Naive thymus-derived CD4-positive, alpha-beta T cell (primary cell): ENCODE data around the gene FRMPD4. TPM values are rescaled to one million over a fixed set of nuclear protein-coding genes. Genes with fewer than 3 reads are reported as not detected.
"Not testable (repeated sequence)": the region's sequence is repeated elsewhere in the genome, so short reads cannot be mapped to it uniquely, and the experiment has no call there.

Experiments used
- ATAC-seq: fragments of 150-1000 bp; cut with Tn5 transposase; 2 replicates; pipeline ENCODE4 v1.10.0; 2021; ENCODE audit warnings: mild to moderate bottlenecking, moderate library complexity
- CTCF ChIA-PET: fragments of 350-600 bp; sonication (Branson Sonifier 250); formaldehyde crosslinking; loops from one replicate; lab custom pipeline; 2021; ENCODE audit warnings: antibody characterized with exemption; lab: Charles Lee
- POLR2A ChIA-PET: fragments of 350-600 bp; sonication (Branson Sonifier 250); formaldehyde crosslinking; loops from one replicate; lab custom pipeline; 2021; ENCODE audit warnings: antibody characterized with exemption, inconsistent platforms; lab: Charles Lee
- DNase-seq, 9 donors: peaks; one replicate each; pipeline versions ENCODE4 v3.0.0 to v3.0.0-alpha.2; 2020 to 2022; ENCODE audit warnings: mixed read lengths in 1 of 9
- H3K27ac ChIP-seq: one replicate; pipeline ENCODE4 v1.7.0; 2013; ENCODE audit warnings: mild to moderate bottlenecking, low read depth, low read length, moderate library complexity
- H3K27me3 ChIP-seq, 2 donors: one replicate each; pipeline ENCODE4 v1.7.0; 2013; ENCODE audit warnings: low read length in 2 of 2, mild to moderate bottlenecking in 2 of 2, moderate library complexity in 2 of 2; ENCODE audit not compliant: control insufficient read depth in 2 of 2, insufficient read depth in 2 of 2
- H3K36me3 ChIP-seq, 3 experiments: 1 replicate in 2 of 3; 2 replicates in 1 of 3; pipeline ENCODE4 v1.7.0; 2013; ENCODE audit warnings: low read length in 3 of 3, mild to moderate bottlenecking in 3 of 3, moderate library complexity in 1 of 3; ENCODE audit not compliant: insufficient read depth in 3 of 3, control insufficient read depth in 2 of 3
- H3K4me1 ChIP-seq, 2 donors: one replicate each; pipeline ENCODE4 v1.7.0; 2013; ENCODE audit warnings: low read length in 2 of 2, mild to moderate bottlenecking in 2 of 2, moderate library complexity in 1 of 2; ENCODE audit not compliant: control insufficient read depth in 2 of 2, insufficient read depth in 2 of 2
- H3K4me3 ChIP-seq: 2 replicates; pipeline ENCODE4 v1.7.0; 2013; ENCODE audit warnings: mild to moderate bottlenecking, low read length
- H3K9me3 ChIP-seq, 3 experiments: 1 replicate in 2 of 3; 2 replicates in 1 of 3; pipeline ENCODE4 v1.7.0; 2013; ENCODE audit warnings: low read length in 3 of 3; ENCODE audit not compliant: control insufficient read depth in 2 of 3
- H3K27ac Mint-ChIP-seq, 9 donors: one replicate each; pipeline ENCODE4 v1.8.0; 2020 to 2022; ENCODE audit warnings: mixed read lengths in 9 of 9, mild to moderate bottlenecking in 8 of 9, moderate library complexity in 5 of 9, inconsistent platforms in 2 of 9
- H3K27me3 Mint-ChIP-seq, 5 donors: one replicate each; pipeline ENCODE4 v1.8.0; 2021 to 2022; ENCODE audit warnings: mixed read lengths in 5 of 5, mild to moderate bottlenecking in 1 of 5
- H3K36me3 Mint-ChIP-seq, 5 donors: one replicate each; pipeline ENCODE4 v1.8.0; 2020 to 2022; ENCODE audit warnings: mixed read lengths in 5 of 5, mild to moderate bottlenecking in 3 of 5, inconsistent platforms in 1 of 5
- H3K4me1 Mint-ChIP-seq, 7 donors: one replicate each; pipeline ENCODE4 v1.8.0; 2020 to 2022; ENCODE audit warnings: mixed read lengths in 7 of 7, mild to moderate bottlenecking in 3 of 7, inconsistent platforms in 1 of 7
- H3K4me3 Mint-ChIP-seq, 10 donors: one replicate each; pipeline ENCODE4 v1.8.0; 2020 to 2022; ENCODE audit warnings: mild to moderate bottlenecking in 10 of 10, mixed read lengths in 10 of 10, moderate library complexity in 6 of 10, inconsistent platforms in 2 of 10
- H3K9me3 Mint-ChIP-seq, 11 donors: one replicate each; pipeline ENCODE4 v1.8.0; 2020 to 2022; ENCODE audit warnings: mixed read lengths in 11 of 11, mild to moderate bottlenecking in 4 of 11, inconsistent platforms in 1 of 11, moderate library complexity in 1 of 11
- intact Hi-C, 2 donors: fragments of 100-400 bp; cut with micrococcal nuclease; formaldehyde crosslinking; loops; one replicate each; pipeline ENCODE4 v1.15.1; 2023
- polyA plus RNA-seq, 2 donors: library from polyadenylated mRNA; unstranded; fragments of 300-500 nt; fragmentation: Illumina TruSeq; gene quantifications; one replicate each; pipeline ENCODE4 v1.2.3, GENCODE V29; 2021
- total RNA-seq, 6 experiments: library from RNA in 5 of 6; stranded (reverse) in 5 of 6; gene quantifications; 1 replicate in 5 of 6; 2 replicates in 1 of 6; pipeline ENCODE4 v1.2.3 and lab custom pipeline; 2021 to 2026

The FRMPD4 gene
- total and polyA plus RNA-seq, 7 experiments from 2014 or later, result not detected

DNA sequence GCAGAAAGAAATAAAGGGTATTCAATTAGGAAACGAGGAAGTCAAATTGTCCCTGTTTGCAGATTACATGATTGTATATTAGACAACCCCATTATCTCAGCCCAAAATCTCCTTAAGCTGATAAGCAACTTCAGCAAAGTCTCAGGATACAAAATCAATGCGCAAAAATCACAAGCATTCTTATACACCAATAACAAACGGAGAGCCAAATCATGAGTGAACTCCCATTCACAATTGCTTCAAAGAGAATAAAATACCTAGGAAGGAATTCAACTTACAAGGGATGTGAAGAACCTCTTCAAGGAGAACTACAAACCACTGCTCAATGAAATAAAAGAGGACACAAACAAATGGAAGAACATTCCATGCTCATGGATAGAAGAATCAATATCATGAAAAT lies 404.0 kb downstream of the FRMPD4 start:
- H3K27me3 Mint-ChIP-seq, intact Hi-C loops, DNase-seq: not testable (repeated sequence)

DNA sequence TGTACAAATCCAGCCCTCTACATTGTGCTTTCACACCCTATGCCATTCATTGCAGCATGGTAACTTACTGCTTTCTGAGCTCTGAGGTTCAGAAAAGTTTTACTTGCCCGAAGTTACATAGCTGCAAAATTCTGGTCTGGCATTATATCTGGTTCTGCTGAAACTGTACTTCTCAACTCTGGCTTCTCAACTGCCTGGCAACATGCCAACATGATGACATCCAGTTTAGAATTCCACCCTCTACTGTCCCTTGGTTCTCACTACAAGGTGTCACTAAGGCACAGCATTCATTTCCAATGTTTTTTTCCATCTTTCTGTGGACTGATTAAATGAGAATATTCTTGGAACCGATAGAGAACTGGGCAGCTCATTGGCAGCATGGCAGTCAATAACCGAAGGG lies 410.1 kb downstream of the FRMPD4 start:
- H3K4me3 Mint-ChIP-seq, result no peak overlapping the region
- H3K27me3 Mint-ChIP-seq, result no peaks in the 10 kb centered on the region
- intact Hi-C loops, result no loop called here
- Histone ChIP-seq H3K27ac (no peak overlapping the region), H3K27me3 (no peaks in the 10 kb centered on the region), H3K36me3 (no peaks in the 10 kb centered on the region), H3K4me3 (no peak overlapping the region), H3K9me3 (no peaks in the 10 kb centered on the region), H3K4me1 (no peaks in the 10 kb centered on the region)
- no peaks in the 10 kb centered on the region for H3K4me1 Mint-ChIP-seq
- no peak overlapping the region for H3K27ac Mint-ChIP-seq
- ChIA-PET CTCF (no interaction called here), POLR2A (no interaction called here)
- no peak for ATAC-seq
- H3K9me3 Mint-ChIP-seq, result peaks cover 0 to 14% (median 0%) of the 10 kb centered on the region in 11 donors
- no peaks in the 10 kb centered on the region for H3K36me3 Mint-ChIP-seq
- DNase-seq, result no peak

More for the DNA sequence above, 404.0 kb downstream of the FRMPD4 start:
- H3K4me1 ChIP-seq, H3K4me1 Mint-ChIP-seq, H3K36me3 ChIP-seq, H3K4me3 Mint-ChIP-seq, H3K27me3 ChIP-seq, POLR2A ChIA-PET, H3K36me3 Mint-ChIP-seq, CTCF ChIA-PET, H3K27ac Mint-ChIP-seq, H3K4me3 ChIP-seq, H3K9me3 ChIP-seq, ATAC-seq, H3K27ac ChIP-seq: not testable (repeated sequence)
- peaks cover 0 to 14% (median 3%) of the 10 kb centered on the region in 11 donors for H3K9me3 Mint-ChIP-seq

DNA sequence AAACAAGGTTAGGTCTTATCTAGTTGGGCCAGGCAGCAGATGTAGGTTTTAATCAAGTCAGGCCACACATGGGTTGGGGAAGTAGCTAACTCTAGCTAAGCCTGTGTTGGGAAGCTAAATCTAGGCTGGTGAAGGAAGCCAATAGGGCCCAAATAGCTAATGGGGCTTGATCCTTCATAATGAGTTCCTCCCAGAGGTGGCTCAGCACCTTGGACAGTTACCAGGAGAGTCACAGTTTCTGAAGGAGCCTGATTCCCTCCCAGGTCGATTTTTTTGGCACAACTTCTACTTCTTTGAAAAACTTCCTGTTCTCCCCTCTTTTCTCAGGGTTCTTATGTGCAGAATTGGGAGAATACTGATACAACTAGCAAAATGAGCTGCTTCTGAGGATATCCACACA lies 410.5 kb downstream of the FRMPD4 start:
- DNase-seq, result no peak
- intact Hi-C loops, result no loop called here

DNA sequence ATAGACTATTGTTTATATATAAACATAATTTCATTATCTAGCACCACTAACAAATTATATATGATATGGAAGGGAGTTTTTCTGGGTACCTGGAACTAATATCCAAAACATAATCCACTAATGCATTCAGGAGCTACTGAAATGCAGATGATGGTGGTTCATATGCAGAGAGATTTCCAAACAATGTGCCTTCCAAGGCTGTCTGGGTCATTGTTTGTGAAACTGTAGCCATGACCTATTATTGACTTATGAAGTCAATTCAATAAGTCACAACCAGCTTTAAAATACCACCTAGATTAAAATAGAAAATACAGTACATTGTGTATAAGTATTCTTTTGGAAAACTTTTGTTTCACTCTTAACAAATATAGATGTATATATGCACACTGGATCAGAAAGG lies 415.9 kb downstream of the FRMPD4 start:
- no peak overlapping the region for H3K4me3 Mint-ChIP-seq
- no peak for ATAC-seq
- ChIA-PET POLR2A (no interaction called here), CTCF (no interaction called here)
- H3K36me3 ChIP-seq, result no peaks in the 10 kb centered on the region
- H3K27ac Mint-ChIP-seq, result no peak overlapping the region
- peaks cover 0 to 3% (median 0%) of the 10 kb centered on the region in 11 donors for H3K9me3 Mint-ChIP-seq
- H3K4me3 ChIP-seq, result no peak overlapping the region
- H3K4me1 ChIP-seq, result no peaks in the 10 kb centered on the region
- no peaks in the 10 kb centered on the region for H3K9me3 ChIP-seq
- no peaks in the 10 kb centered on the region for H3K27me3 ChIP-seq
- H3K36me3 Mint-ChIP-seq, result no peaks in the 10 kb centered on the region
- no peaks in the 10 kb centered on the region for H3K27me3 Mint-ChIP-seq
- no peak for DNase-seq
- no peaks in the 10 kb centered on the region for H3K4me1 Mint-ChIP-seq
- H3K27ac ChIP-seq, result no peak overlapping the region
- intact Hi-C loops, result no loop called here

More for the DNA sequence above, 410.5 kb downstream of the FRMPD4 start:
- Mint-ChIP-seq H3K36me3 (no peaks in the 10 kb centered on the region), H3K4me3 (no peak overlapping the region), H3K4me1 (no peaks in the 10 kb centered on the region), H3K27ac (no peak overlapping the region), H3K9me3 (peaks cover 0 to 14% (median 0%) of the 10 kb centered on the region in 11 donors), H3K27me3 (no peaks in the 10 kb centered on the region)
- Histone ChIP-seq H3K4me3 (no peak overlapping the region), H3K9me3 (no peaks in the 10 kb centered on the region), H3K27ac (no peak overlapping the region), H3K27me3 (no peaks in the 10 kb centered on the region), H3K36me3 (no peaks in the 10 kb centered on the region), H3K4me1 (no peaks in the 10 kb centered on the region)
- ChIA-PET POLR2A (no interaction called here), CTCF (no interaction called here)
- no peak for ATAC-seq

DNA sequence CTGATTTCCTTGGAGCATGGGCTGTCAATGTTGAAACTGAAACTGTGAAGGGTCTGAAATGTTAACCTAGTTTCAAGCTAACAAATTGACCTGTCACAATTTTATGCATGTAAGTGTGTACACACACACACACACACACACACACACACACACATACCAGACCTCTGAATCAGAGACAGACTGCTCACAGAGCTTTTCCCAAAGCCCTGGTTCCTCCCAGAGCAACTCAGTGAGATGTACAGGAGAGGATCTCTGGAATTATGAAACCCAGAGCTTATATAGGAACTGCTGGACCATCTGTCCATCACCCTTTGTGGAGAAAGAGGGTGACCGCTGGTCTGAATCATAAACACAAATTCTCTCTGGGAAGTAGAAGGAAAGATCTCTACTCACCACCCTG lies 424.8 kb downstream of the FRMPD4 start:
- no peaks in the 10 kb centered on the region for H3K27me3 Mint-ChIP-seq
- H3K4me3 ChIP-seq, result no peak overlapping the region
- no peaks in the 10 kb centered on the region for H3K4me1 Mint-ChIP-seq
- CTCF ChIA-PET, result no interaction called here
- no peaks in the 10 kb centered on the region for H3K36me3 ChIP-seq
- H3K9me3 Mint-ChIP-seq, result peaks cover 0 to 1% (median 0%) of the 10 kb centered on the region in 11 donors
- no peak overlapping the region for H3K4me3 Mint-ChIP-seq
- intact Hi-C loops, result no loop called here
- H3K4me1 ChIP-seq, result no peaks in the 10 kb centered on the region
- no peak overlapping the region for H3K27ac ChIP-seq
- POLR2A ChIA-PET, result no interaction called here
- ATAC-seq, result no peak
- no peak for DNase-seq
- H3K36me3 Mint-ChIP-seq, result no peaks in the 10 kb centered on the region
- H3K27me3 ChIP-seq, result no peaks in the 10 kb centered on the region
- no peaks in the 10 kb centered on the region for H3K9me3 ChIP-seq
- no peak overlapping the region for H3K27ac Mint-ChIP-seq

DNA sequence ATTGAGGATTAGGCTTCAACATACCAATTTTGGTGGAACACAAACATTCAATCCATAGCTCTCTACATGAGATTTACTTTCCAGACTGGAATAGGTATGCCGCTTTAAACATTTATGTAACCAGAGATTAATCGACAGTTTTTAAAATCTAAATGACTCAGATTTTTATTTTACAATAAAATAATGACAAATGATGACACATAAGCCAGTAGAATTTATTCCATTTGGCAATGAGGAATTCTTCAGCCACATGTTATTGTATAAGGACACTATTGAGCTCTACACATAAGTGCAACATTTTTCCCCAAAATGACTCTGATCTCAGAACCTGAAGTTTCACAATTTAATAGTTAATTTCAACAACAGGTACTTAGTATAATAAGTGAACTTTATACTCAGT lies 425.9 kb downstream of the FRMPD4 start:
- Histone ChIP-seq H3K4me3 (no peak overlapping the region), H3K27ac (no peak overlapping the region), H3K9me3 (no peaks in the 10 kb centered on the region), H3K36me3 (no peaks in the 10 kb centered on the region), H3K27me3 (no peaks in the 10 kb centered on the region), H3K4me1 (no peaks in the 10 kb centered on the region)
- Mint-ChIP-seq H3K4me3 (no peak overlapping the region), H3K27me3 (no peaks in the 10 kb centered on the region), H3K4me1 (no peaks in the 10 kb centered on the region), H3K27ac (no peak overlapping the region), H3K36me3 (no peaks in the 10 kb centered on the region), H3K9me3 (peaks cover 0 to 4% (median 0%) of the 10 kb centered on the region in 11 donors)
- no peak for DNase-seq
- POLR2A ChIA-PET, result no interaction called here
- no peak for ATAC-seq
- intact Hi-C loops, result no loop called here
- CTCF ChIA-PET, result no interaction called here

DNA sequence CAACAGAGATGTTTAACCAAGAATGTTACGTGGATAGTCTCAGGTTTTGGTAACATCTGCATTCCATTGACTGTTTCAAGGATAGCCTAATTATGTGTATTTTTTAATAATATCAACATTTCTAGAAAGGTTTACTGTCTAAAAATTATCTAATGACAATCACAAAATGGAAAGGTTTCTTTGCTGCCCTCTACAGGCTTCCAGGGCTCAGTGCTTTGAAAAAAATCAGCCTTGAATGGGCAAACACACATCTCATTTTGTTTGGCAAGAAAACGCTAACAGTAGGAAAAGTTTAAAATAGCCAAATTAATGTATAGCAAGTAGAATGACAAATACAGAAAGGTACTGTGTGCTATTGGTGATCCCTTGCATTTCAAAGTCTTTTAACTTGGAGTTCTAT lies 429.6 kb downstream of the FRMPD4 start:
- DNase-seq, result no peak
- Mint-ChIP-seq H3K4me3 (no peak overlapping the region), H3K27me3 (no peaks in the 10 kb centered on the region), H3K36me3 (no peaks in the 10 kb centered on the region), H3K9me3 (peaks cover 0 to 4% (median 0%) of the 10 kb centered on the region in 11 donors), H3K27ac (no peak overlapping the region), H3K4me1 (no peaks in the 10 kb centered on the region)
- Histone ChIP-seq H3K27me3 (no peaks in the 10 kb centered on the region), H3K9me3 (no peaks in the 10 kb centered on the region), H3K27ac (no peak overlapping the region), H3K4me1 (no peaks in the 10 kb centered on the region), H3K4me3 (no peak overlapping the region), H3K36me3 (no peaks in the 10 kb centered on the region)
- ATAC-seq, result no peak
- ChIA-PET POLR2A (no interaction called here), CTCF (no interaction called here)
- intact Hi-C loops, result loop anchor here in 1 of 2 donors (5.0 kb wide), 1 partner anchor 1036 kb away; no protein-coding TSS in a partner anchor
